Measurements from ENCODE around the gene NAB1. TPM values are rescaled to one million over a fixed set of nuclear protein-coding genes. Genes with fewer than 3 reads are reported as not detected.

The NAB1 gene
- total RNA-seq, 1 donor from 2014 or later: 25.4 TPM

DNA sequence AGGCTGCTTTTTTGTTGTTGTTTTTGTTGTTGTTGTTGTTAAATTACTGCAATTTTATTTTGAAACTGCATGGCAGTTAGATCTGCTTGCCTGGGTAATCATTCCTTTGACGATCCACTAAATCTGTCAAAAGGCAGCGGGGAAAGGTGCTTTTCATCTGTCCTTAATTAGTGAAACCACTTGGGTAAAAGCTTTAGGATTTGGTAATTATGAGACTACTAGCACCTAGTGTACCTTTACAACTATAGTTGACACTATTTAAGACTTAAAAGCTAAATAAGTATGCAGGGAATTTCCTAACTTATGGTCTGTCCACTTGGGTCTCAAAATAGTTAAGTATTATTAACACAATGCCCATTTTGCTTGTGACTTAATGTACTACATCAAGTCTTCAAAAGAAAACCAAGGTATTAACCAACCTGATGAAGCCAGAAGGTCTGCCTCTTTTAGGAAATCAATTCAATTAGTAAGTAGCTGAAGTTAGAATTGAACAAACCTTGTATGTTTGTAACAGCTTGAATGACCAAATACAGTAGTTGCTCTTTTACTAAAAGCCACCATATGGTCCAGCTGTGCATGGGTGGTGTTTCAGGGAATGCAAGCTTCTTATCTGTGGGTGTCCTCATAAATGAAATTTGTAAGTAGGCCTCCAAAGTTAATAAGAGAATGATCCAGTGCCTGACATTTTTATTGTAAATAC is 44.8 kb downstream of the NAB1 start:
- Histone ChIP-seq H3K27me3 (ENCODE audit: control insufficient read depth, insufficient read depth, low read length) (no peaks in the 10 kb centered on the region), H3K36me3 (ENCODE audit: control insufficient read depth, insufficient read depth, low read length) (no peaks in the 10 kb centered on the region), H3K4me3 (ENCODE audit: low read depth, low read length) (no peak overlapping the region)
- DNase-seq (ENCODE audit: low read depth): no peak
- TF ChIP-seq, protein P1, sequence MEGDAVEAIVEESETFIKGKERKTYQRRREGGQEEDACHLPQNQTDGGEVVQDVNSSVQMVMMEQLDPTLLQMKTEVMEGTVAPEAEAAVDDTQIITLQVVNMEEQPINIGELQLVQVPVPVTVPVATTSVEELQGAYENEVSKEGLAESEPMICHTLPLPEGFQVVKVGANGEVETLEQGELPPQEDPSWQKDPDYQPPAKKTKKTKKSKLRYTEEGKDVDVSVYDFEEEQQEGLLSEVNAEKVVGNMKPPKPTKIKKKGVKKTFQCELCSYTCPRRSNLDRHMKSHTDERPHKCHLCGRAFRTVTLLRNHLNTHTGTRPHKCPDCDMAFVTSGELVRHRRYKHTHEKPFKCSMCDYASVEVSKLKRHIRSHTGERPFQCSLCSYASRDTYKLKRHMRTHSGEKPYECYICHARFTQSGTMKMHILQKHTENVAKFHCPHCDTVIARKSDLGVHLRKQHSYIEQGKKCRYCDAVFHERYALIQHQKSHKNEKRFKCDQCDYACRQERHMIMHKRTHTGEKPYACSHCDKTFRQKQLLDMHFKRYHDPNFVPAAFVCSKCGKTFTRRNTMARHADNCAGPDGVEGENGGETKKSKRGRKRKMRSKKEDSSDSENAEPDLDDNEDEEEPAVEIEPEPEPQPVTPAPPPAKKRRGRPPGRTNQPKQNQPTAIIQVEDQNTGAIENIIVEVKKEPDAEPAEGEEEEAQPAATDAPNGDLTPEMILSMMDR (IDR thresholded peaks at IDR 0.05; ENCODE audit: insufficient read depth, low read length, poor library complexity, severe bottlenecking): no peak

DNA sequence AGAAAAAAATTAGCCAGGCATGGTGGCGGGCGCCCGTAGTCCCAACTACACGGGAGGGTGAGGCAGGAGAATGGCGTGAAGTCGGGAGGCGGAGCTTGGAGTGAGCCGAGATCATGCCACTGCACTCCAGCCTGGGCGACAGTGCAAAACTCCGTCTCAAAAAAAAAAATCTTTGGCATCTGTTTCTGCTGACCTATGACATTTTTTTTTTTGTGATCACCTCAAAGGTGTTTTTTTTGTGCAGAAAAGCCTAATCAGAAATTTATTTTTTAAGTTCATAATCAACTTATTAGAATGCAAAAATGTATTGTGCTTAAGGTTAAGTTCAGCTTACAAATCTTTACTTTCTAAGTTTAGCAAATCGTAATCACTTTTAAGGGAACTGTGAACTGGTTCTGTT is 45.6 kb downstream of the NAB1 start:
- H3K36me3 ChIP-seq (ENCODE audit: control insufficient read depth, insufficient read depth, low read length): no peaks in the 10 kb centered on the region
- no peak overlapping the region for H3K4me3 ChIP-seq (ENCODE audit: low read depth, low read length)
- TF ChIP-seq, protein P1 (IDR thresholded peaks at IDR 0.05; ENCODE audit: insufficient read depth, low read length, poor library complexity, severe bottlenecking): no peak
- DNase-seq (ENCODE audit: low read depth): no peak
- H3K27me3 ChIP-seq (ENCODE audit: control insufficient read depth, insufficient read depth, low read length): no peaks in the 10 kb centered on the region

DNA sequence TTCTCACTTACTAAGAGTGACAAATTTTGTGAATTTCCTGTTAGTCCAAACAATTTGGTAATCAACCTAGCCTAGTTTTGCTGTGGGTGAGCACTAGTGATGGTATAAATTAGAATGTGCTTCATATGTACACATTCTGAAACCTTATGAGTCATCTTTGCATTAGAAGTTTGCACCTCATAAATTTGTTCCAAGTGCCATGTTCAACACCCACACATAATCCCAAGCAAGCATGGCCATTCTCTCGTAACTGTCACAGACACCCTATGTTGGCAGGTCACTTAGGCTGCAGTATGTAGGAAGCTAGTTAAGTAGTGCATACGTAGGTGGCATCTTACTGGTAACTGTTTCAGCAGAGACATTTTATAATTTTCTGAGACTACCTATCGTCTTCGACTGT is 46.9 kb downstream of the NAB1 start:
- TF ChIP-seq, protein P1 (IDR thresholded peaks at IDR 0.05; ENCODE audit: insufficient read depth, low read length, poor library complexity, severe bottlenecking): no peak
- no peak overlapping the region for H3K4me3 ChIP-seq (ENCODE audit: low read depth, low read length)
- no peak for DNase-seq (ENCODE audit: low read depth)
- no peaks in the 10 kb centered on the region for H3K27me3 ChIP-seq (ENCODE audit: control insufficient read depth, insufficient read depth, low read length)
- no peaks in the 10 kb centered on the region for H3K36me3 ChIP-seq (ENCODE audit: control insufficient read depth, insufficient read depth, low read length)

DNA sequence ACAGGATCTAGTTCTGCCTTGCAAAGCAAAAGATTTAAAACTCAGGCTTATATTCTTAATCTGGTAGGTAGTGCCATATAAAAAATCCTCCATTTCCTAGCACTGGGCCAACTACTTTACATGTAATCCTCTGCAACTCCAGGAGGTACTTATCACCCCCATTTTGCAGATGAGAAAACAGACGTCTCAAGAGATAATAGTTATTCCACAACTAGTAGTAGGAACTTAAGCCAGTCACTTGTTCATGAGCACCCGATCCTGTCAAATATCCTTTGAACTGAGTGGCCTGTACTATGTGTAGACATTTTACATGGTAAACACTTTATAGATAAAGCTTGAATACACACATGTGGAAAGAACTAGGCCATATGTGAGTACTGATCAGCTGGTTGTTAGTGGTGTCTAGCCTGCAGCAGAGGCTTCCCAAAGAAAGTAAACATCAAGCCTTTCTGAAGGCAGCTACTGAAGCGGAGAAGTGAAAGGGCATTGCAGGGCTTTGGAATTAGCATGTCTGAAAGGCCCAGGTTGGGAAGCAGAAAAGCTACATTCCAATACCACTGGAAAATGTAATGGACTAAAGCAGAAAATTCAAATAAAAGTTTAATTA is 48.0 kb downstream of the NAB1 start:
- no peak overlapping the region for H3K4me3 ChIP-seq (ENCODE audit: low read depth, low read length)
- no peak for DNase-seq (ENCODE audit: low read depth)
- TF ChIP-seq, protein P1 (IDR thresholded peaks at IDR 0.05; ENCODE audit: insufficient read depth, low read length, poor library complexity, severe bottlenecking): no peak
- H3K27me3 ChIP-seq (ENCODE audit: control insufficient read depth, insufficient read depth, low read length): no peaks in the 10 kb centered on the region
- H3K36me3 ChIP-seq (ENCODE audit: control insufficient read depth, insufficient read depth, low read length): no peaks in the 10 kb centered on the region

DNA sequence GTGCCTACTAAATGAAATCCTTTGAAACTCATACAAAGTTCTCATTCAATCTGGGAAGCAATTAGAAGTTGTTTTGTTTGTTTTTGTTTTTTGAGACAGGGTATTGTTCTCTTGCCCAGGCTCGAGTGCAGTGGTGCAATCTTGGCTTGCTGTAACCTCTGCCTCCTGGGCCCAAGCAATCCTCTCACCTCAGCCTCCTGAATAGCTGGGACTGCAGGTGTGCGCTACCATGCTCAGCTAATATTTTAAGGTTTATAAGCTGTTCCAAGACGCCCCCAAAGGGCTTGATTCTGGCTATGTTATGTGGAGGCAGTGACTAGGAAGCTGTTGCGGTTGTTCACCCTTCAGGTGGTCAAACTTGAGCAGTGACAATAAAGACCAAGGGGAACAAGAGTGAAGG is 48.5 kb downstream of the NAB1 start:
- TF ChIP-seq, protein P1 (IDR thresholded peaks at IDR 0.05; ENCODE audit: insufficient read depth, low read length, poor library complexity, severe bottlenecking): no peak
- H3K4me3 ChIP-seq (ENCODE audit: low read depth, low read length): no peak overlapping the region
- H3K36me3 ChIP-seq (ENCODE audit: control insufficient read depth, insufficient read depth, low read length): no peaks in the 10 kb centered on the region
- DNase-seq (ENCODE audit: low read depth): no peak
- H3K27me3 ChIP-seq (ENCODE audit: control insufficient read depth, insufficient read depth, low read length): no peaks in the 10 kb centered on the region

DNA sequence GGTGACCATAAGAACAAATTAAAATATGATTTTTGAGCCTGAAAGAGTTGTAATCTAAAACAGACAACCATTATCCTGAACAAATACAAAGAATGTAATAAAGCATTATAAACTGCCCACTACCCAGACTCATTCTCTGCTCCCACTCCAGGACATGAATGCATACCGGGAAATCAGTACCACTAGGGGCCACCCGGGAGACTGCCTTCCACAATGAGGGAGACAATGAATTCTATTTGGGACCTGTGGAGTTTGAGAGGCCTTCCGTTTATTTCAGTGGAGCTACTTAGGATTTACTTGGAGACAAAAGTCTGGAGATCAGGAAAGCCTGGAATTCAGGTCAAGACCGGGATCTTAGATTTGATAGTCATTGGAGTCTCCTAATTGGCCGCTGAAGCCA is 50.0 kb downstream of the NAB1 start:
- TF ChIP-seq, protein P1 (IDR thresholded peaks at IDR 0.05; ENCODE audit: insufficient read depth, low read length, poor library complexity, severe bottlenecking): peak; percentile 39
- Histone ChIP-seq H3K4me3 (ENCODE audit: low read depth, low read length) (no peak overlapping the region), H3K36me3 (ENCODE audit: control insufficient read depth, insufficient read depth, low read length) (no peaks in the 10 kb centered on the region), H3K27me3 (ENCODE audit: control insufficient read depth, insufficient read depth, low read length) (no peaks in the 10 kb centered on the region)
- no peak for DNase-seq (ENCODE audit: low read depth)

Measured in kidney epithelial cell (primary cell).